HG03565 (cell line): ENCODE measurements around the gene SMU1.
"Not testable (repeated sequence)": the region's sequence is repeated elsewhere in the genome, so short reads cannot be mapped to it uniquely, and the experiment has no call there.

Source experiments
- ATAC-seq: cut with Tn5 transposase; IDR thresholded peaks from one replicate; pipeline ENCODE4 v1.9.1; 2021; ENCODE audit warnings: mild to moderate bottlenecking, moderate library complexity; ENCODE audit not compliant: unreplicated experiment

The SMU1 gene

DNA sequence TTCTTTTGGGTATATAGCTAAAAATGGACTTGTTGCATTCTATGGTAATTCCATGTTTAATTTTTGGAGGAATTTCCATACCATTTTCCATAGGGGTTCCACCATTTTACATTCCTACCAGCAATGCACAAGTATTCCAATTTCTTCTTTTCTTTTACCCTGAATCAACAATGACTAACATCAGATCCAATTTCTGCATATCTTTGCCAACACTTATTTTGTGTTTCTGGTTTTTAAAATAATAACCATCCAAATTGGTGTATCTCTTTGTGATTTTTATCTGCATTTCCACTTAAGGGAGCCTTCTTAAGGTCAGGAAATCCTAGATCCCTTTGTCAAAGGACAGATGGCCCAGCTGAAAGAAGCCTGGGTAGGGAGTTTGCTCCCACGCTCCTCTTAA, 29.5 kb upstream of the SMU1 start:
- ATAC-seq: no peak

DNA sequence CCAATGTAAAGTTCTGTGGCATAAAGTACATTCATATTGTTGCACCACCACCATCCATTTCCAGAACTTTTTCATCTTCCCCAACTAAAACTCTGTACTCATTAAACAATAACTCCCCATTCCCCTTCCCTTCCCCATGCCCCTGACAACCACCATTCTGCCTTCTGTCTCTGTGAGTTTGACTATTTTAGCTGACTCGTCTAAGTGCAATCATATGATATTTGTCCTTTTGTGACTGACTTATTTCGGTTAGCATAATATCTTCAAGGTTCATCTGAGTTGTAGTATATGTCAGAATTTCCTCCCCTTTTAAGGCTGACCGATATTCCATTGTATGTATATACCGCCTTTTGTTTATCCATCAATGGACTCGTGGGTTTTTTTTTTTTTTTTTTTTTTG, 29.0 kb upstream of the SMU1 start:
- no peak for ATAC-seq

DNA sequence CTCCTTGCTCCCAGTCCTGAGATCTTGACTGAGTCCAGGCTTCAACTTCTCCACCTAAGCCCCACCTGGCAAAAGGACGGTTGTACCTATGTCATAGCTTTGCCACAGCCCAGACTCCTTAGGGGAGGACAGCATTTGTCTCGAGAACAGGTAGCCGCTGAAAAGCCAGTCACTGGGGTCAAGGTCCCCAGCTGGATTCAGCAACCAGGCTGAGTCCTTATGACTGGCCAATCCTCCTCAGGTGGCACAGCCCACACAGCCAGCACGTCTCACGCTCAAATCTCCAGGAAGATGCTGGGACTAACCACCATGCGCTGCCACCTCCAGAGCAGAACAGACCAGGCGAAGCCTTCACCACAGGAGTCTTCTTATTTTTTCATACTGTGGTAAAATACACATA, 27.9 kb upstream of the SMU1 start:
- no peak for ATAC-seq

DNA sequence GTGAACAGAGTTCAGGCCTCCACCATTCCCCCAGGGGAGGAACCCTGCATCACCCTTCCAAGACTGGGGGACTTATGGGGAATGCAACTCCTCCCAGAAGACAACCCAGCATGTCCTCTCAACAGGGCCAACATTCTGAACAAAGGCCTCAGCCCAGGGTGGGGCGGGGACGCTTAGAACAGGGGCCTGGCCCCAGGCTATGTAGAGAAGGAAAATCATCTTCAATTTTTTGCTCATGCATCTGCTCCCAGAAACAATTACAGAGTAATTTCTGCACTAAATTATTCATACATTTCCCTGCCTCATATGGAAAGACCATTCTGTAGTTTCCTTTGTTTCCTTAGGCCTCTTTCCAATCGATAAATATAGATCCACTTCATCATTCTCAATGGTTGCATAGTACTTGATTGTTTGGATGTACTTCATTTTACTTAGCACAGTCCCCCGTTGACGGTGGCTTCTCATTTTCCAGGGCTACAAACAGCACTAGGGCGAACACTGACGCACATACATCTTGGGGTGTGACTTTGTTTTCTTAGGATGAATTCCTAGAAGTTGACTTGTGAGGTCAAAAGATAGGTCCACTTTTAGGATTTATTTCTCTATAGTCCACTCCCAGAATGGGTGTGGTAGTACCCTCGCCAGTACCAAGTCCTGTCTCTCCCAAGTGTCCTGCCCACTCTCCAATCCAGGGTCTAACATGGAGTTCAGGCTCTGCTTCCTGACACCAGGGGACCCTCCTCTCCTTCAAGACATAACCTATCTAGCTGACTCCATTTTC, 27.2 kb upstream of the SMU1 start:
- no peak for ATAC-seq

DNA sequence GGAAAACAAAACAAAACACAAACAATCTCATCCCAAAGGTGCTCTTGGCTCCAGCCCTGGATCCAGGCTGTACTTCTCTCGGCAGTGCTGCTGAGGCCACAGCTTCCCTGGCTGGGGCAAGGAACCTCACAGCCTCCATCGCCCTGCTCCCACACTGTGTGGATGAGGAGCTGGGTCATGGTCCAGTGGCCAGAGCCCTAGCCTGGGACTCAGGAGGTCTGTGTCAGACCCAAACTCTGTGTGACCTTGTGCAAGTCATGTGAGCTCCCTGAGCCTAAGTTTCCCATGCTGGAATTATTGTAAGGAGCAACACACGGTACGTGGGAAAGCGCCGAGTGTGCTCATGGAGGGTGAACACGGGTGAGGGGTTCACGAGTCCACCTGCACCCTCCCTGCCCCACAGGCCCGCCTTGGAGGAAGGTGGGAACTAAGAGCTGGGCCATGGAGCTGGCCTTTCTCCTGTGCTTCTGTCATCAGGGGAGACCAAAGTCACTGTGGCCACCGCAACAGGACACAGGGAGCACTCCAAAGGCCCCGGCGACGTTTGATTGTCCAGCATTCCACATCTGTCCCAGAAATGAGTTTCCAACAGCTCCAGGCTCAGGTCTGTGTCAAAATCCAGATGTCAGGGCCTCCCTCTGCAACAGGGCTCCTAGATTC, 26.2 kb upstream of the SMU1 start:
- ATAC-seq: no peak

DNA sequence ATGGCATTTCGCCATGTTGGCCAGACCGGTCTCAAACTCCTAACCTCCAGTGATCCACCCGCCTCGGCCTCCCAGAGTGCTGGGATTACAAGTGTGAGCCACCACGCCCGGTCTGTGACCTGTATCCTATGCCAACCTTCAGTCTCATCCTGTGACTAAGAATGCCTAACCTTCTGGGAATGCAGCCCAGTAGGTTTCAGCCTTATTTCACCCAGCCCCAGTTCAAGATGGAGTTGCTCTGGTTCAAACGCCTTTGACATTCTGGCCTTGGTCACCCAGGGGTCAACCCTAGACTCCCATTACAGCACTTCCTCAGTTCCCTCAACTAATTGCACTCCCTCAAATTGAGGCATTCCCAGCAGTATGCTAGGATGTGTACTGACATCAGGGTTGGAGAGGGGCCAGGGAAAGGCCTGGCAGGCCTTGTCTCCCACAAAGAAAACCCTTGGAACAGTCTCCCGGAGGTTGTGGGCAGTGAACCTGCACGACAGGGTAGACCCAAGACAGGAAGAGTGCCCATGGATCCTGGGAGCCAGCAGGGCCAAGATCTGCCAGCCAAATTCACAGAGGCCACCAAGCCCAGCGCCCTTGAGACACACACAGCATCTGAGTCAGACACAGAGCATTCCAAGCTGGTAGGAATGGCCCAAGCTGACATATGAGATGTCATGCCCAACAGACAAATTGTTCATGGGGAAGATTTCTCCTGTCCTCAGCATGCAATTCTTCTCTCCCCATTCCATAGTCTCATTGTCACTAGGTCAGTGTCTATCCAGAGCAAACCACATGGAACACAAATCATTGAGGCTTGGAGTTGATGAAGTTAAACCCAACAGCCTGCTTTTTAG, 24.9 kb upstream of the SMU1 start:
- ATAC-seq: no peak

DNA sequence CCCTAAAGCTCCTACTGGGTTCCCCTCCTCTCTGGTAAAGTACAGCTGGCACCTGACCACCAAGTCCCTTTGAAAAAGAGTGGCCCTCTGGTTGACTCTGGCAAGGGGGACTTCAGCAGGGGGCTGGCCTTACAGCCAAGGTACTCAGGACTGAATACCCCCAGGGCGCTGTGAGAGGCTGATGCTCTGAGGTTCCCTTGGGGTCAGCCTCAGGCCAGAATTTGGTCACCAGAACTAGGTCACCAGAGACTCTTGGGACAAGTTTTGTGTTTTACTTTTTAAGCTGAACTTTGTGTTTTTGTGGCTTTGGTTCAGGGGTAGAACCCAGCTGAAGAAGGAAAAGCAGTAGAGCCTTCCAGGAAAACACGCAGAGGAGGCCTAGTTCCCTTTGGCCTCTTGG, 23.3 kb upstream of the SMU1 start:
- ATAC-seq: no peak

DNA sequence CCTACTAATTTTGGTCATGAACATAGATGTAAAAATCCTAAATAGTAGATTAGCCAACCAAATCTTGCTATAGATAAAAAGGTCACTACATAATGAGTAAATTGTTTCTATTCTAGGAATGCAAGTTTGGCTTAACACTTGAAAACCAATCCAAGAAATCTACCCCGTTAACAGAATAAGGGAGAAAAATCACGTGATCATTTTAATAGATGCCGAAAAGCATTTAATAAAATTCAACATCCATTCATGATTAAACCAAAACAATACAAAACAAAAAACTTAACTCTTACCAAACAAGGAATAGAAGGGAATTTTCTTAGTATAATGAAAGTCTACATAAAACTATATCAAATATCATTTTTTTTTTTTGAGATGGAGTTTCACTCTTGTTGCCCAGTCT, 20.7 kb upstream of the SMU1 start:
- no peak for ATAC-seq

DNA sequence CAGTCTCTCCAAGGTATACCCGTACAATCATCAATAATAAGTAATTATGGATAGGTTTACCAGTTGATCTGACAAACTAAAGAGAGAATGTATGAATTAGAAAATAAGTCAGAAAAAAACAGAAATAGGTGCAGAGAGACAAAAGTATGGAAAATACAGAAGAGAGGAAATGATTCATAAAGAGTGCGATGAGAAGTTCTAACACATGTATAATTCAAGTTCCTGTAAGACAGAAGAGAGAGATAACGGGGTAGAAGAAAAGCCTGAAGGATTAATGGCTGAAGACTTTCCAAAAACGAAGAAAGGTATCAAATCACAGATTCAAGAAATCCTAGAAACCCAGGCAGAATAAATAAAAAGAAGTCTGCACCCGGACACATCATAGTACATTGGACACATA, 16.2 kb upstream of the SMU1 start:
- ATAC-seq: no peak

DNA sequence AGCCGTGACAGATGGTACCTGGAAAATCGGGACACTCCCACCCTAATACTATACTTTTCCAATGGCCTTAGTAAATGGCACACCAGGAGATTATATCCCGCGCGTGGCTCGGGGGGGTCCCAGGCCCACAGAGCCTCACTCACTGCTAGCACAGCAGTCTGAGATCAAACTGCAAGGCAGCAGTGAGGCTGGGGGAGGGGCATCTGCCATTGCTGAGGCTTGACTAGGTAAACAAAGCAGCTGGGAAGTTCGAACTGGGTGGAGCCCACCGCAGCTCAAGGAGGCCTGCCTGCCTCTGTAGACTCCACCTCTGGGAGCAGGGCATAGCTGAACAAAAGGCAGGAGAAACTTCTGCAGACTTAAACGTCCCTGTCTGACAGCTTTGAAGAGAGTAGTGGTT, 9.2 kb upstream of the SMU1 start:
- not testable (repeated sequence) for ATAC-seq

DNA sequence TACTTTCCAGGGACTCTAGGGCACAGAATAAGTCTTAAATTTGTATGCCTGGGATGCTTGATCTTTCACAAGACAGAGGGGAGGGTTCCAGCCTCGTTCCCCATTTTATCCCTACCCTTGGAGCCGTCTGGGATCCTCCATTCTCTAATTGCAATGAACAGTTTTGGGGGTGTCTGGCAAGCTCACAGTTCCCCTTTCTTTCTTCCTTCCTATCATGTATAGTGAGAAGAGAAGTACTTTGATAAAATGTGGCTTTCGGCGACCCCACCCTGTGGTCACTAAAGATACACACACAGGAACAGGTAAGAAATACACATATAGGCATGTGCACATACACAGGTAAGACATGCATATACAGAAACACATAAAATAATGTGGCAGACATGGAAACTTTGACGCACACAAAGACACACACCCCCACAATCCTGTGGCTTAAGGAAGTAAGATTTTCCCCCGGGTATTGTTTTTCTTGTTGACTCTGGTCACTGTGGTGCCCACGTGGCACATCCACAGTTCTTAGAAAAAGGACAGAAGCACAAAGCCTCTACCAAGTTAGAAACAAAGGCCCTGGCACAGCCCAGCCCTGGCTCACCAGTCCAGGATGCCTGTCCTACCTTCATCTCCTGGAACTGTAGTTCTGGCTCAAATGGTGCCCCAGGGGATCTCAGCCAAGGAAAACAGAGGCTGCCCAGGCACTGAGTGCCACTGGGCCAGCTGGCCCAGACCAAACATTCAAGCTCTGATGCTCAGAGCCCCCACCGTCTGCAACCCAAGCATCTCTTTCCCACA, 6.3 kb upstream of the SMU1 start:
- no peak for ATAC-seq

DNA sequence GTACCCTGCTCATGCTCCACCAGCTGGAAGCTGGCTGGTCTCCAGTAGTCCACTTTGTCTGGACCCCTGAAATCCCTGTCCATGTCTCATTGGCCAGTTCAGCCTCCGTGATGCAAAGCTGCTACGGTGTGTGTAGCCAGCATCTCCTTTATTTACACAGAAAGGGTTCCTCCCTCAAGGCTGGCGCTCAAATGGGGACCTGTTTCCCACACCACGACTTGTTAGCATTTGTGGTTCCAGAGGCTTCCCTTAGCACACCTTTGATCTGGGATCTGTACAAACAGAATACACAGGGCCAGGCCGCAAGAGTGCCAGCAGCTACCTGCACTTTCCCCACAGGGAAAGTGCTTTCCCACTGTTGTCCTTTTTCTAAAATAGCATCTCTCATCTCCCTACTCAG, 5.7 kb upstream of the SMU1 start:
- no peak for ATAC-seq

DNA sequence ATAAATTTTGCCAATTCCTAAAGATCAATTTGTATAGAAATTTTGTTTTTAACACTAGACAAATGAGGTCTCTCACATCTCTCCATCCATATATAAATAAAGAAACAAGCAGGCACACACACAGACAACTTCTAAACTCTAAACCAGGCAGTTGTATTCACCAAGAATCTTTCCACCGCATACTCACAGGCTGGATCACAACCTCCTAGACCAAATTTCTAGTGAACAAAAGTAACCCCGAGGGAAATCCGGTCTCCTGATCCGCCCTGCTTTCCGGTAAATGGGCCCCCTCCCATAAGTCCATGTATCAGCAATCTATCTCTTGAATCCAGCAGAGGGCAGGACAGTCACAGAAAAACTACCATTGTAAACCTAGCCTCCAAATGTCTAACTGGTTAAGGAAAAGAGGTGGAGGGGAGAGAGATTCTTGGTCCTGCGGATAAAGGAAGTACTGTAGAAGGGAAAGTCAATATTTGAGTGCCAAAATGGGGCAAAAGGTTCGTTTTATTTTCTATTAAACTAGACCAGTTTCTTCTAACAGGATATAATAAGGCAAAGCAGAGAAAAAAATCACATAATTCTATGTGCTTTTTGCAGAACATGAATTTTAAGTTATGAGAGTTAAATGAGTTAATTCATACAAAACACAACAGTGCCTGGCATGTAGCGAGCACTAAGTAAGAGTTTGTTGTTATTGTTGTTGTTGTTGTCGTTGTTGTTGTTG, 4.8 kb upstream of the SMU1 start:
- ATAC-seq: peak; percentile 32

DNA sequence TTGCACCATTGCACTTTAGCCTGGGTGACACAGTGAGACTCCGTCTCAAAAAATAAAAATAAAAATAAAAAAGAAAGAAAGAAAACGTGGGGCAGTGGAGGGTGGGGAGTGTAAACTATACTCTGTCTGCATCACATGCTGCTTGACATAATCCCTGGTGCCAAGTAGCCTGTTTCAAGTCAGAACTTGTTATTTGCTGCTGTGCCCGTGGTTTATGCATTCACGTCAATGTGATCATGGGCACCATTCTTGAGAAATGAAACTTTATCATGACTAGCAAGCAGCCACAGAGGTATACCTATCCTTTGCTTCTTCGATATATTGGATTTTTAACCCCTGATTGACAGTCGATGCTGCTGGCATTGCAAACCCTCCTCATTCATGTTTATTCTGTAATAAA, 4.1 kb upstream of the SMU1 start:
- ATAC-seq: no peak

DNA sequence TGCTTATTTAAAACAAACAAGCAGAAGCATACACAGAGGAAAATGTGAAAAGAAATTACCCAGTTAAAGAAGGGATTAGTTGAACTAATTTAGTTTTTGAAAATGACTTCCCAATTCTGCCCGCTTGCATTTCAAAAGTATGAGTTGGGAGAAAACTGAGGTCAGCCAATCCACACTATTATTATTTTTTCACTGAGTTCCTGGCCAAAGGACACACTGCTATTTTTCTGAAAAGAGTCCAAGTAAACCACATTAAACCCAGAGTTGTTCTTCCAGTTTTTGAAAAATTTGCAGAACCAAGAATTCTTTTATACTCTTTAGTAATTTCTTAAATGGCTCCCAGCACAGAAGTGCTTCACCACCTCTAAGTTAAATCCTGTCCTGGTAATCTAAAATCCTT, 7.5 kb downstream of the SMU1 start:
- ATAC-seq: no peak

DNA sequence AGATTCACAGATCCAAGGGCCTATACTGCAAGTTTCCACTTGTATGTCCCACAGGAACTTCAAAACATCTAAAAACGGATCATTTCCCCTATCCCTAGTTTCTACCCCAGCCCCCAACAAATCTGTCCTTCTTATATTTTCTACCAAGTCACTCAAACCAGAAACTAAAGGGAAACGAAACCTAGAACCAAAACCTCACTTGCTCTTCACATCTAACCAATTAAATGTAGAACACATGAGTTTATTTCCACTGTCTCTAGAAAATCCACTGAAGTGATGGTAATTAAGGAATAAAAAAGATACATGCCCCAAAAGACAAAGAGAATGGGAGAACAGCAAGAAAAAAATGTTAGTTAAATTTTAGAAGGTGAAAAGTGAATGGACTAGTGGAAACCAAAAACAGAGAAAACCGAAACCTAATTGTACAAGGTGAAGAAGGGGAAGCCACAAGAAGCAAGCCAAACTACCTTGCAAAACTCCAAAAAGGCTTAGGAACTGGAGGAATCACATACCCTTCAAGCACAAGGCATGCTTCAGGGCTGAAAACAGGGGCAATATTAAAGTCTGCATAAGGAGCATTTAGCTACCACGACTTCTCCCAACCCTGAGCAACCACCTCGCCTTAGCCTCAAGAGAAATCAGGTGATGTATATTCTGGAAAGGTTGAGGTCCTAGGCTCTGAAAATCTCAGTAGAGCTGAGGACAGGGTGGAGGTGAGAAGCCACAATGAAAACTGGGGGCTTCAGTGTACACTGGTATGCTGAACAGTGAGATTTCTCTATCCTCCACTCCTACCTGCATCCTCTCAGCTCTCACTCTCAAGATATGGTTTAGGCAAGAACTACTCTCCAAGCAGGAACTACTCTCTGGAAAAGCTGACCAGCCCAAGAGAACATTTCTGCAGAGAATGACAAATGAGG, 11.1 kb downstream of the SMU1 start:
- ATAC-seq: peak; percentile 59

DNA sequence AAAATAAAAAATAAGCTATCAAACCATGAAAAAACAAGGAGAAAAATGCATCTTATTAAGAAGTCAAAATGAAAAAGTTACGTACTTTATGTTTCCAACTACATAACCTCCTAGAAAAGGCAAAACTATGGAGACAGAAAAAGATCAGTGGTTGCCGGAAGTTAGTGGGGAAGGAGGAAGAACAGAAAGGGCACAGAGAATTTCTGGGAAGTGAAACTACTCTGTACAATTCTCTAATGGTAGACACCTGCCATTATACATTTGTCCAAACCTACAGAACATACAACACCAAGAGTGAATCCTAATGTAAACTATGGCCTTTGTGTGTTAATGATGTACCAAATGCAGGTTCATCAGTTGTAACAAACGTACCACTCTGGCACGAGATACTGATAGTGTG, 25.3 kb downstream of the SMU1 start:
- no peak for ATAC-seq

DNA sequence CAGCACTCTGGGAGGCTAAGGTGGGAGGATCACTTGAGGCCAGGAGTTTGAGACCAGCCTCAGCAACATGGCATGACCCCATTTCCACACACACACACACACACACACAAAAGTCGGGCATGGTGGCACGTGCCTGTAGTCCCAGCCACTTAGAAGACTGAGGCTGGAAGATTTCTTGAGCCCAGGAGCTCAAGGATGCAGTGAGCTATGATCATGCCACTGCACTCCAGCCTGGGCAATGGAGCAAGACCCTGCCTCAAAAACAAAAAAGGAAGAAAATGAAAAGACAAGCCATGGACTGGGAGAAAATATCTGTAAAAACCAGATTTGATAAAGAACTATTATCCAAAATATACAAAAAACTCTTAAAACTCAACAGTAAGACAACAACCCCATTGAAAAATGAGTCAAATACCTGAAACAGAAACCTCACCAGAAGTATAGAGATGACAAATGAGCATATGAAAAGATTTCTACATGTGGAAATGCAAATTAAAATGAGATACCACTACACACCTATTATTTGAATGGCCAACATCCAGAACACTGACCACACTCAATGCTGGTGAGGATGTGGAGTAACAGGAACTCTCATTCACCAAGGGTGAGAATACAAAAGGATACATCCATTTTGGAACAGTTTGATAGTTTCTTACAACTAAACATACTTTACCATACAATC, 26.7 kb downstream of the SMU1 start:
- ATAC-seq: peak; percentile 67

DNA sequence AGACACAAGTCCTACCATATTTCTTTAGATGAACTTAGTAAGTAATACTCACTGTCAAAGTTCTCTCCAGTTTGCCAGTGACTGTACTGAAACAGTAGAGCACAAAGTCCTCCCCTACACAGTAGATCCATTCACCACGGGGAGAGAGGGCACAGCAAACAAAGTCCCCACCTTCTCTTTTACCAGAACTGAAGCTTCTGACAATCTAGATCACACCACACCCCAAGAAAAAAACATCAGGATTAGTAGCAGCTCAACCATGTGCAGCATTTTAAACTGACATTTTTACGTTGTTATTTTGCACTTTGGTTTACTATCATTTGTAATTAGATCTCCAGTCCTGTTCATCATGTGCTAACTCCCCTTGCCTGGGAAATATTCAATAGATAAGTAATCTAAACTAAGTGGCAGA, 28.4 kb downstream of the SMU1 start:
- no peak for ATAC-seq
